Ishikawa (cell line): ENCODE data around the gene ZBTB6.

ENCODE experiments used
- CREB1 ChIP-seq: IDR thresholded peaks from 2 replicates; pipeline ENCODE4 v1.6.1; 2012; ENCODE audit warnings: low read depth
- FOXM1 ChIP-seq: IDR thresholded peaks from 2 replicates; pipeline ENCODE4 v1.6.1; 2012; ENCODE audit warnings: low read depth, borderline replicate concordance
- REST ChIP-seq: IDR thresholded peaks from 2 replicates; pipeline ENCODE4 v1.6.1; 2012; ENCODE audit warnings: low read depth, mild to moderate bottlenecking
- USF1 ChIP-seq: IDR thresholded peaks from 2 replicates; pipeline ENCODE4 v1.6.1; 2012

GRCh38 chr9:122918310-122918709 lies 5.2 kb upstream of the ZBTB6 start:
- TF ChIP-seq FOXM1 (no peak), CREB1 (no peak), USF1 (no peak), REST (no peak)
